H9 (cell line): ENCODE data around the gene PCDHB13. TPM values are rescaled to one million over a fixed set of nuclear protein-coding genes. Genes with fewer than 3 reads are reported as not detected.
"Not testable (repeated sequence)": the region's sequence is repeated elsewhere in the genome, so short reads cannot be mapped to it uniquely, and the experiment has no call there.

Source experiments
- DNase-seq: peaks from one replicate; pipeline ENCODE4 v3.0.0-alpha.2; 2017
- H2AFZ ChIP-seq: one replicate; pipeline ENCODE4 v1.6.1; 2013; ENCODE audit warnings: mild to moderate bottlenecking, low read length, control low read depth, moderate library complexity
- H2AK5ac ChIP-seq: 2 replicates; pipeline ENCODE4 v1.6.1; 2013; ENCODE audit warnings: low read length, control low read depth, mixed read lengths; ENCODE audit not compliant: insufficient read length
- H2BK120ac ChIP-seq: one replicate; pipeline ENCODE4 v1.6.1; 2013; ENCODE audit warnings: low read depth, mild to moderate bottlenecking, low read length, control low read depth, inconsistent platforms; ENCODE audit not compliant: poor library complexity, severe bottlenecking
- H2BK12ac ChIP-seq: 2 replicates; pipeline ENCODE4 v1.6.1; 2013; ENCODE audit warnings: low read length, control low read depth, mixed read lengths, low read depth; ENCODE audit not compliant: insufficient read length
- H2BK15ac ChIP-seq: 2 replicates; pipeline ENCODE4 v1.6.1; 2013; ENCODE audit warnings: low read depth, low read length, control low read depth
- H2BK20ac ChIP-seq: one replicate; pipeline ENCODE4 v1.6.1; 2013; ENCODE audit warnings: low read depth, mild to moderate bottlenecking, low read length, control low read depth, inconsistent platforms; ENCODE audit not compliant: poor library complexity, severe bottlenecking
- H2BK5ac ChIP-seq: 2 replicates; pipeline ENCODE4 v1.6.1; 2013; ENCODE audit warnings: low read length, control low read depth, mixed read lengths; ENCODE audit not compliant: insufficient read length
- H3K14ac ChIP-seq: 2 replicates; pipeline ENCODE4 v1.6.1; 2013; ENCODE audit warnings: low read length, control low read depth; ENCODE audit not compliant: insufficient read depth
- H3K18ac ChIP-seq: 2 replicates; pipeline ENCODE4 v1.6.1; 2013; ENCODE audit warnings: low read depth, mild to moderate bottlenecking, mixed read lengths, low read length, control low read depth; ENCODE audit not compliant: insufficient read length
- H3K23ac ChIP-seq: 2 replicates; pipeline ENCODE4 v1.6.1; 2013; ENCODE audit warnings: low read length, control low read depth, mixed read lengths, low read depth; ENCODE audit not compliant: insufficient read length
- H3K23me2 ChIP-seq: 2 replicates; pipeline ENCODE4 v1.6.1; 2013; ENCODE audit warnings: low read depth, mild to moderate bottlenecking, mixed read lengths, low read length, control low read depth; ENCODE audit not compliant: insufficient read length, poor library complexity, severe bottlenecking
- H3K27ac ChIP-seq: 2 replicates; pipeline ENCODE4 v1.5.1; 2013; ENCODE audit warnings: low read length, control low read depth, mixed read lengths, low read depth; ENCODE audit not compliant: insufficient read length
- H3K27me3 ChIP-seq: 2 replicates; pipeline ENCODE4 v1.6.1; 2013; ENCODE audit warnings: low read length, control low read depth, inconsistent platforms; ENCODE audit not compliant: insufficient read depth
- H3K4ac ChIP-seq: 2 replicates; pipeline ENCODE4 v1.6.1; 2013; ENCODE audit warnings: low read depth, mild to moderate bottlenecking, control low read depth, inconsistent platforms, low read length, moderate library complexity
- H3K4me1 ChIP-seq: 2 replicates; pipeline ENCODE4 v1.6.1; 2013; ENCODE audit warnings: low read length, control low read depth, inconsistent platforms; ENCODE audit not compliant: insufficient read depth
- H3K4me2 ChIP-seq: 2 replicates; pipeline ENCODE4 v1.6.1; 2013; ENCODE audit warnings: low read length, control low read depth, mixed read lengths; ENCODE audit not compliant: insufficient read length, insufficient read depth
- H3K56ac ChIP-seq: 2 replicates; pipeline ENCODE4 v1.6.1; 2013; ENCODE audit warnings: low read depth, mild to moderate bottlenecking, mixed read lengths, low read length, control low read depth; ENCODE audit not compliant: insufficient read length
- H3K79me1 ChIP-seq: 2 replicates; pipeline ENCODE4 v1.6.1; 2013; ENCODE audit warnings: low read depth, mild to moderate bottlenecking, moderate library complexity, low read length, control low read depth, inconsistent platforms; ENCODE audit not compliant: insufficient read depth, poor library complexity, severe bottlenecking
- H3K79me2 ChIP-seq: 2 replicates; pipeline ENCODE4 v1.6.1; 2013; ENCODE audit warnings: low read length, control low read depth, inconsistent platforms; ENCODE audit not compliant: insufficient read depth
- H3K9ac ChIP-seq: 2 replicates; pipeline ENCODE4 v1.6.1; 2013; ENCODE audit warnings: low read length, control low read depth, mixed read lengths; ENCODE audit not compliant: insufficient read length; ENCODE audit errors: extremely low read depth
- H3K9me3 ChIP-seq: one replicate; pipeline ENCODE4 v1.6.1; 2013; ENCODE audit warnings: low read depth, low read length, inconsistent platforms; ENCODE audit not compliant: control insufficient read depth
- H3T11ph ChIP-seq: one replicate; pipeline ENCODE4 v1.6.1; 2013; ENCODE audit warnings: mild to moderate bottlenecking, low read length, control low read depth, inconsistent platforms
- H4K20me1 ChIP-seq: one replicate; pipeline ENCODE4 v1.6.1; 2013; ENCODE audit not compliant: control insufficient read depth, insufficient read length, insufficient read depth
- H4K5ac ChIP-seq: 2 replicates; pipeline ENCODE4 v1.6.1; 2013; ENCODE audit warnings: low read depth, mild to moderate bottlenecking, mixed read lengths, low read length, control low read depth; ENCODE audit not compliant: insufficient read length
- H4K8ac ChIP-seq: replicated peaks from 2 replicates; pipeline ENCODE4 v1.6.1; 2013; ENCODE audit warnings: low read length, control low read depth, mixed read lengths, low read depth; ENCODE audit not compliant: insufficient read length
- H4K91ac ChIP-seq: 2 replicates; pipeline ENCODE4 v1.6.1; 2013; ENCODE audit warnings: low read depth, mild to moderate bottlenecking, moderate library complexity, mixed read lengths, low read length, control low read depth; ENCODE audit not compliant: insufficient read length
- H3K27ac Mint-ChIP-seq, 3 experiments: 2 replicates in 2 of 3; 3 replicates in 1 of 3; pipeline ENCODE4 v1.8.0; 2020 to 2021; ENCODE audit warnings: mixed read lengths in 3 of 3, mild to moderate bottlenecking in 1 of 3, moderate library complexity in 1 of 3
- H3K27me3 Mint-ChIP-seq: 2 replicates; pipeline ENCODE4 v1.8.0; 2021; ENCODE audit warnings: low read depth, mild to moderate bottlenecking, moderate library complexity, mixed read lengths
- H3K36me3 Mint-ChIP-seq, 3 experiments: 2 replicates in 2 of 3; 3 replicates in 1 of 3; pipeline ENCODE4 v1.8.0; 2020 to 2021; ENCODE audit warnings: low read depth in 3 of 3, mixed read lengths in 3 of 3; ENCODE audit not compliant: insufficient read depth in 1 of 3
- H3K4me1 Mint-ChIP-seq, 2 experiments: 2 replicates each; pipeline ENCODE4 v1.8.0; 2020; ENCODE audit warnings: mixed read lengths in 2 of 2
- H3K4me3 Mint-ChIP-seq, 2 experiments: 2 replicates in 1 of 2; 3 replicates in 1 of 2; pipeline ENCODE4 v1.8.0; 2020 to 2021; ENCODE audit warnings: mild to moderate bottlenecking in 2 of 2, mixed read lengths in 2 of 2, moderate library complexity in 1 of 2
- H3K9me3 Mint-ChIP-seq, 2 experiments: 2 replicates in 1 of 2; 3 replicates in 1 of 2; pipeline ENCODE4 v1.8.0; 2020; ENCODE audit warnings: mild to moderate bottlenecking in 2 of 2, mixed read lengths in 2 of 2, moderate library complexity in 1 of 2
- WGBS: extraction: QIAGEN DNeasy Blood & Tissue Kit; methylation state at CpG from one replicate; pipeline ENCODE4 v1.1.7; 2013; ENCODE audit warnings: missing lambda C conversion rate, low lambda C conversion rate, mixed read lengths; ENCODE audit not compliant: insufficient read length; ENCODE audit errors: extremely low coverage; 5-methylcytosine and 5-hydroxymethylcytosine counted together
- total RNA-seq: library from RNA; stranded (reverse); gene quantifications from 2 replicates; pipeline ENCODE4 v1.2.1, GENCODE V29; 2021

Gene PCDHB13
- total RNA-seq, 1 experiment from 2014 or later = 1.7 TPM

- H2AK5ac ChIP-seq, H3K9me3 ChIP-seq, H2BK15ac ChIP-seq, H3K79me1 ChIP-seq, H2AFZ ChIP-seq, H3K4me1 ChIP-seq, H3K27ac Mint-ChIP-seq, H3K4me3 Mint-ChIP-seq, H3K4me1 Mint-ChIP-seq, H3K4me2 ChIP-seq, H4K5ac ChIP-seq, H3K4ac ChIP-seq, H2BK20ac ChIP-seq, H4K20me1 ChIP-seq, H3K27ac ChIP-seq, H3K9ac ChIP-seq, H3K18ac ChIP-seq, H3K27me3 ChIP-seq, H3K14ac ChIP-seq, H4K91ac ChIP-seq, H3K79me2 ChIP-seq, DNase-seq, H4K8ac ChIP-seq, H3K23ac ChIP-seq, H3T11ph ChIP-seq, H2BK12ac ChIP-seq, H2BK5ac ChIP-seq, H3K56ac ChIP-seq, H2BK120ac ChIP-seq, H3K23me2 ChIP-seq: not testable (repeated sequence)
- Mint-ChIP-seq H3K36me3 (peaks cover 12 to 23% (median 15%) of the 10 kb centered on the region in 3 experiments), H3K9me3 (peaks cover 22 to 27% of the 10 kb centered on the region in 2 experiments), H3K27me3 (peaks cover 12% of the 10 kb centered on the region)
- WGBS = no CpG with 5 or more reads among the region's 40 CpGs
Measured at GRCh38 chr5:141215504-141215903, 1.8 kb downstream of the PCDHB13 start.

- H4K5ac ChIP-seq, H3K9ac ChIP-seq, H2BK120ac ChIP-seq, DNase-seq, H3K4me1 ChIP-seq, H3T11ph ChIP-seq, H2BK12ac ChIP-seq, H3K18ac ChIP-seq, H3K27me3 ChIP-seq, H2BK15ac ChIP-seq, H3K9me3 ChIP-seq, H2BK20ac ChIP-seq, H4K8ac ChIP-seq, H2AK5ac ChIP-seq, H4K91ac ChIP-seq, H3K23me2 ChIP-seq, H3K4me3 Mint-ChIP-seq, H4K20me1 ChIP-seq, H3K79me2 ChIP-seq, H3K27ac ChIP-seq, H3K4me1 Mint-ChIP-seq, H2BK5ac ChIP-seq, H3K79me1 ChIP-seq, H3K56ac ChIP-seq, H3K4me2 ChIP-seq, H3K27ac Mint-ChIP-seq, H2AFZ ChIP-seq, H3K14ac ChIP-seq, H3K4ac ChIP-seq, H3K23ac ChIP-seq: not testable (repeated sequence)
- Mint-ChIP-seq H3K36me3 (peaks cover 10 to 19% (median 13%) of the 10 kb centered on the region in 3 experiments), H3K9me3 (peaks cover 19 to 25% of the 10 kb centered on the region in 2 experiments), H3K27me3 (peaks cover 12% of the 10 kb centered on the region)
- WGBS = no CpG with 5 or more reads among the region's 26 CpGs
Measured at GRCh38 chr5:141216035-141216434, 2.3 kb downstream of the PCDHB13 start.
